OCI-LY1 (cell line): ENCODE data around the gene TMEM178B.

Experiments
- H2AFZ ChIP-seq: fragments of 200-600 bp; sonication (generic), shearing (Covaris generic); 2 replicates; pipeline ENCODE4 v1.6.0; 2014; ENCODE audit warnings: antibody characterized with exemption, mild to moderate bottlenecking, low read length
- H3F3A ChIP-seq: fragments of 200-600 bp; sonication (generic), shearing (Covaris generic); 2 replicates; pipeline ENCODE4 v1.6.0; 2014; ENCODE audit warnings: mild to moderate bottlenecking, antibody characterized with exemption, low read length, moderate library complexity; ENCODE audit not compliant: insufficient read depth
- H3K27ac ChIP-seq: fragments of 200-600 bp; sonication (generic); 2 replicates; pipeline ENCODE4 v1.5.1; 2014; ENCODE audit warnings: low read length, mixed run types, mild to moderate bottlenecking, low read depth; ENCODE audit not compliant: poor library complexity, severe bottlenecking
- H3K27me3 ChIP-seq: fragments of 200-600 bp; sonication (generic); 2 replicates; pipeline ENCODE4 v1.6.0; 2014; ENCODE audit warnings: antibody characterized with exemption, mild to moderate bottlenecking, low read length, moderate library complexity; ENCODE audit not compliant: insufficient read depth
- H3K36me3 ChIP-seq: fragments of 200-600 bp; sonication (generic); 2 replicates; pipeline ENCODE4 v1.6.1; 2014; ENCODE audit warnings: mild to moderate bottlenecking, antibody characterized with exemption, low read length, moderate library complexity, mixed read lengths; ENCODE audit not compliant: insufficient read depth
- H3K4me1 ChIP-seq: fragments of 200-600 bp; sonication (generic); 2 replicates; pipeline ENCODE4 v1.5.1; 2014; ENCODE audit warnings: mild to moderate bottlenecking, low read length, moderate library complexity; ENCODE audit not compliant: insufficient read depth, severe bottlenecking
- H3K4me2 ChIP-seq: fragments of 200-600 bp; sonication (generic), shearing (Covaris generic); 2 replicates; pipeline ENCODE4 v1.6.1; 2014; ENCODE audit warnings: low read length
- H3K4me3 ChIP-seq: fragments of 200-600 bp; sonication (generic); 2 replicates; pipeline ENCODE4 v1.5.1; 2014; ENCODE audit warnings: low read length, low read depth, mild to moderate bottlenecking, mixed read lengths; ENCODE audit not compliant: poor library complexity, severe bottlenecking
- H3K79me2 ChIP-seq: fragments of 200-600 bp; shearing (Covaris generic); 2 replicates; pipeline ENCODE4 v1.6.1; 2016; ENCODE audit warnings: mixed run types, low read length, mixed read lengths; ENCODE audit not compliant: insufficient read depth
- H3K9ac ChIP-seq: fragments of 200-600 bp; sonication (generic), shearing (Covaris generic); 2 replicates; pipeline ENCODE4 v1.6.1; 2014; ENCODE audit warnings: mild to moderate bottlenecking, low read length, mixed read lengths
- H3K9me2 ChIP-seq: fragments of 200-600 bp; sonication (generic), shearing (Covaris generic); 2 replicates; pipeline ENCODE4 v1.6.1; 2014; ENCODE audit warnings: low read depth, mild to moderate bottlenecking, low read length, mixed read lengths
- H3K9me3 ChIP-seq: fragments of 200-600 bp; shearing (Covaris generic); 2 replicates; pipeline ENCODE4 v1.6.1; 2014; ENCODE audit warnings: low read length, mixed read lengths
- H4K20me1 ChIP-seq: fragments of 200-600 bp; sonication (generic), shearing (Covaris generic); 2 replicates; pipeline ENCODE4 v1.6.0; 2016; ENCODE audit warnings: mild to moderate bottlenecking, low read length; ENCODE audit not compliant: insufficient read depth
- CTCF ChIP-seq: fragments of 200-600 bp; sonication (generic), shearing (Covaris generic); IDR thresholded peaks from 2 replicates; pipeline ENCODE4 v1.5.1; 2017; ENCODE audit warnings: mild to moderate bottlenecking, antibody characterized with exemption, low read length, moderate library complexity, mixed read lengths
- EZH2 ChIP-seq: fragments of 200-600 bp; sonication (generic), shearing (Covaris generic); IDR thresholded peaks from 2 replicates; pipeline ENCODE4 v1.8.0; 2017; ENCODE audit warnings: borderline replicate concordance, mixed run types, mild to moderate bottlenecking, antibody characterized with exemption, low read length, moderate library complexity, mixed read lengths

TMEM178B gene

GRCh38 chr7:141220263-141220880, 146.5 kb downstream of the TMEM178B start:
- H3K9me2 ChIP-seq = no peaks in the 10 kb centered on the region
- no peaks in the 10 kb centered on the region for H4K20me1 ChIP-seq
- no peaks in the 10 kb centered on the region for H3K36me3 ChIP-seq
- H3K9ac ChIP-seq = no peak overlapping the region
- no peak overlapping the region for H3K27ac ChIP-seq
- no peak overlapping the region for H3K4me3 ChIP-seq
- TF ChIP-seq EZH2 = no peak
- peak; percentile 43 for TF ChIP-seq CTCF
- H3K4me1 ChIP-seq = no peaks in the 10 kb centered on the region
- H3K9me3 ChIP-seq = no peaks in the 10 kb centered on the region
- no peaks in the 10 kb centered on the region for H3K79me2 ChIP-seq
- H3F3A ChIP-seq = no peaks in the 10 kb centered on the region
- H3K27me3 ChIP-seq = no peaks in the 10 kb centered on the region
- no peak overlapping the region for H2AFZ ChIP-seq
- H3K4me2 ChIP-seq = no peak overlapping the region

GRCh38 chr7:141221007-141221612, 147.2 kb downstream of the TMEM178B start:
- no peak overlapping the region for H3K4me2 ChIP-seq
- no peak overlapping the region for H3K27ac ChIP-seq
- no peaks in the 10 kb centered on the region for H3K36me3 ChIP-seq
- H3K4me1 ChIP-seq = no peaks in the 10 kb centered on the region
- H3K27me3 ChIP-seq = no peaks in the 10 kb centered on the region
- no peaks in the 10 kb centered on the region for H3F3A ChIP-seq
- no peak overlapping the region for H3K9ac ChIP-seq
- no peaks in the 10 kb centered on the region for H3K9me3 ChIP-seq
- no peak for TF ChIP-seq CTCF
- TF ChIP-seq EZH2 = no peak
- no peaks in the 10 kb centered on the region for H4K20me1 ChIP-seq
- H3K4me3 ChIP-seq = no peak overlapping the region
- no peaks in the 10 kb centered on the region for H3K79me2 ChIP-seq
- H2AFZ ChIP-seq = no peak overlapping the region
- no peaks in the 10 kb centered on the region for H3K9me2 ChIP-seq

GRCh38 chr7:141225916-141226618, 152.2 kb downstream of the TMEM178B start:
- H3K4me2 ChIP-seq = no peak overlapping the region
- H3K9ac ChIP-seq = no peak overlapping the region
- no peaks in the 10 kb centered on the region for H3F3A ChIP-seq
- H3K27me3 ChIP-seq = no peaks in the 10 kb centered on the region; the same call in 1 of the 2 replicates
- no peaks in the 10 kb centered on the region for H3K9me3 ChIP-seq
- H2AFZ ChIP-seq = no peak overlapping the region
- no peaks in the 10 kb centered on the region for H3K4me1 ChIP-seq
- no peak overlapping the region for H3K4me3 ChIP-seq
- no peaks in the 10 kb centered on the region for H4K20me1 ChIP-seq
- no peaks in the 10 kb centered on the region for H3K36me3 ChIP-seq
- H3K9me2 ChIP-seq = no peaks in the 10 kb centered on the region
- no peaks in the 10 kb centered on the region for H3K79me2 ChIP-seq
- no peak for TF ChIP-seq CTCF
- TF ChIP-seq EZH2 = no peak
- H3K27ac ChIP-seq = no peak overlapping the region
